Neural crest cell (in vitro differentiated cells): ENCODE data around the gene PLEKHA6. TPM values are rescaled to one million over a fixed set of nuclear protein-coding genes. Genes with fewer than 3 reads are reported as not detected.

Experiments
- DNase-seq: peaks from one replicate; pipeline ENCODE4 v3.0.0; 2021; ENCODE audit warnings: low read depth, mixed read lengths, low spot score
- H3K27ac Mint-ChIP-seq: one replicate; pipeline ENCODE4 v1.8.0; 2021; ENCODE audit warnings: mild to moderate bottlenecking, mixed read lengths; ENCODE audit not compliant: unreplicated experiment
- H3K27me3 Mint-ChIP-seq: 2 replicates; pipeline ENCODE4 v1.8.0; 2021; ENCODE audit warnings: low read depth, mild to moderate bottlenecking, mixed read lengths
- H3K36me3 Mint-ChIP-seq: 2 replicates; pipeline ENCODE4 v1.8.0; 2021; ENCODE audit warnings: low read depth, mild to moderate bottlenecking, mixed read lengths
- H3K4me1 Mint-ChIP-seq: 2 replicates; pipeline ENCODE4 v1.8.0; 2021; ENCODE audit warnings: mixed read lengths
- H3K4me3 Mint-ChIP-seq: one replicate; pipeline ENCODE4 v1.8.0; 2021; ENCODE audit warnings: mild to moderate bottlenecking, mixed read lengths
- H3K9me3 Mint-ChIP-seq: 2 replicates; pipeline ENCODE4 v1.8.0; 2021; ENCODE audit warnings: mixed read lengths
- total RNA-seq: library from RNA; stranded (reverse); gene quantifications from 2 replicates; pipeline ENCODE4 v1.2.1, GENCODE V29; 2021
- TF ChIP-seq, protein P1 (sequence below): fragments of 200-600 bp; sonication (generic); conservative IDR thresholded peaks from 2 replicates; pipeline ENCODE4 v1.5.0; 2021; ENCODE audit warnings: antibody characterized with exemption, mild to moderate bottlenecking

The PLEKHA6 gene
- total RNA-seq, 1 donor from 2014 or later: 4.5 TPM

DNA sequence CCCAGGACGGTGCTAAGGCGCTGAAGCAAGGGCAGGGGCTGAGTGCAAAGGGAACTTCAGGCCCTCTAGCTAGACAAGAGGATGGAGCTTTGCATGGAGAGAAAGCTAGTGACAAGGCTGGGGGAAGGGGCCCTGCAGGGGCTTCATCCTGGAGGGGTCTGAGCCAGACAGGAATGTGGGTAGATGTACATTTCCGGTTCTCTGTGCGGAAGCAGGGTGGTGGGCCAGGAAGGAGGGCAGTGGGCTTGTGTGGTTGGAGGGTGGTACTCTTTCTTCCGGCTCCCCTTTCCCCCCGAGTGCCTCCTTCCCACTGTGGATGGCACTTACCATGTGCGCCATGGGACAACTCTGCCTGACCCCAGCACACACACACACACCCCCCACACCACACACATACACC, 165.0 kb downstream of the PLEKHA6 start:
- TF ChIP-seq, protein P1, sequence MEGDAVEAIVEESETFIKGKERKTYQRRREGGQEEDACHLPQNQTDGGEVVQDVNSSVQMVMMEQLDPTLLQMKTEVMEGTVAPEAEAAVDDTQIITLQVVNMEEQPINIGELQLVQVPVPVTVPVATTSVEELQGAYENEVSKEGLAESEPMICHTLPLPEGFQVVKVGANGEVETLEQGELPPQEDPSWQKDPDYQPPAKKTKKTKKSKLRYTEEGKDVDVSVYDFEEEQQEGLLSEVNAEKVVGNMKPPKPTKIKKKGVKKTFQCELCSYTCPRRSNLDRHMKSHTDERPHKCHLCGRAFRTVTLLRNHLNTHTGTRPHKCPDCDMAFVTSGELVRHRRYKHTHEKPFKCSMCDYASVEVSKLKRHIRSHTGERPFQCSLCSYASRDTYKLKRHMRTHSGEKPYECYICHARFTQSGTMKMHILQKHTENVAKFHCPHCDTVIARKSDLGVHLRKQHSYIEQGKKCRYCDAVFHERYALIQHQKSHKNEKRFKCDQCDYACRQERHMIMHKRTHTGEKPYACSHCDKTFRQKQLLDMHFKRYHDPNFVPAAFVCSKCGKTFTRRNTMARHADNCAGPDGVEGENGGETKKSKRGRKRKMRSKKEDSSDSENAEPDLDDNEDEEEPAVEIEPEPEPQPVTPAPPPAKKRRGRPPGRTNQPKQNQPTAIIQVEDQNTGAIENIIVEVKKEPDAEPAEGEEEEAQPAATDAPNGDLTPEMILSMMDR: no peak
- Mint-ChIP-seq H3K36me3 (no peaks in the 10 kb centered on the region), H3K9me3 (peaks cover 4% of the 10 kb centered on the region), H3K27ac (no peak overlapping the region), H3K4me1 (peaks cover 7% of the 10 kb centered on the region), H3K27me3 (peaks cover 93% of the 10 kb centered on the region), H3K4me3 (no peak overlapping the region)
- no peak for DNase-seq

DNA sequence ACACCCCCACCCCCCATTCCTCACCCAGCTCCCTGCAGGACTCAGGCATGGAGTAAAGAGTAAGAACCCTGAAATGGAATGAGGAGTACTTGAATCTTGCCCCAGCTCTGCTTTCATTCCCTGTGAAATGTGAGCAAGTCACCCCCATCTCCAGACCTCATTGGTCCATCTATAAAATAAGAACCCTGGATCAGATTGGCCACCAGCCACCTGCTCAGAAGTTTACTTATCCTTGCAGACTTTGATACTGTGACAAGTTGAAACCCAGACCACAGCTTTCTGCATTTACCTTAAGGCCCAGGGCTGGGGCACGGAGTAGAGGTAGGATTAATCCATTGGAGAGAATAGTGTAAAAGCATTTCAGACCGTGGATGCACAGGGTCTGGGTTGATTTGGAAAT, 165.6 kb downstream of the PLEKHA6 start:
- Mint-ChIP-seq H3K27me3 (peaks cover 94% of the 10 kb centered on the region), H3K4me1 (peaks cover 7% of the 10 kb centered on the region), H3K4me3 (no peak overlapping the region), H3K9me3 (peaks cover 4% of the 10 kb centered on the region), H3K36me3 (no peaks in the 10 kb centered on the region), H3K27ac (no peak overlapping the region)
- TF ChIP-seq, protein P1: no peak
- no peak for DNase-seq

DNA sequence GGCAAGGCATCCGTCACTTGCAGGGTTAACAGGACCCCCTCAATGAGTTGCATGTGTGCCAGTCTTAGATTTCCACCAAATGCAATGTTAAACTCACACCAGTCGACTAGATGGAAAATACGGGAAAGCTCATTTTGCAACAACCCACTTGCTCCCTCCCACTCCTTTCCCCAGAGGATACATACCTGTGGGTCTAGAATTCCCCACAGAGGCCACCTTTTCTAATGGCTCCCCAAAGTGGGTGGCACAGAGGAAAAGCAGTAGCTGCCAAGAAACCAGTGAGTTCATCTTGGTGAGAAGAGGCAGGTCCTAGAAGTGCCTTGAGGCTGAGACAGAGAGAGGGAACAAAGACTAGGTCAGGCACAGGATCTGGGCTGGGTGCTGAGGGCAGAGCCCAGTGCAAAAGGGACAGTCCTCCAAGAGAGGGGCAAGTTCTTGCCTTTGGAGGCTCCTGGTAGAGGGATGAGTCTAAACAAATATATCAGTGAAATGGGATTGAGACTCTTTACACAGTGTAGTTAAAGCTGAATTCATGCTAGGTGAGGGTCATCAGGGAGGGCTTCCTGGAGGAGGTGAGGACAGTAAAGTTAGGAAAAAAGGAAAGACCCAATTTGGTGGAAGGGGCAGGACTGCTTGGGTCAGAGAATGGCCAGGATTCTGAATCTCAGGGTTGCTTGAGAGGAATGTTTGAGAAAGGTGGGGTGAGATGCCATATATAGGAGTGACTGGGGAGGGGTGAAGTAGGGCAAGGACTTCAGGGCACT, 167.0 kb downstream of the PLEKHA6 start:
- H3K27ac Mint-ChIP-seq: no peak overlapping the region
- DNase-seq: no peak
- H3K27me3 Mint-ChIP-seq: peaks cover 95% of the 10 kb centered on the region
- H3K9me3 Mint-ChIP-seq: peaks cover 4% of the 10 kb centered on the region
- H3K36me3 Mint-ChIP-seq: no peaks in the 10 kb centered on the region
- no peak overlapping the region for H3K4me3 Mint-ChIP-seq
- H3K4me1 Mint-ChIP-seq: peaks cover 7% of the 10 kb centered on the region
- TF ChIP-seq, protein P1: no peak

DNA sequence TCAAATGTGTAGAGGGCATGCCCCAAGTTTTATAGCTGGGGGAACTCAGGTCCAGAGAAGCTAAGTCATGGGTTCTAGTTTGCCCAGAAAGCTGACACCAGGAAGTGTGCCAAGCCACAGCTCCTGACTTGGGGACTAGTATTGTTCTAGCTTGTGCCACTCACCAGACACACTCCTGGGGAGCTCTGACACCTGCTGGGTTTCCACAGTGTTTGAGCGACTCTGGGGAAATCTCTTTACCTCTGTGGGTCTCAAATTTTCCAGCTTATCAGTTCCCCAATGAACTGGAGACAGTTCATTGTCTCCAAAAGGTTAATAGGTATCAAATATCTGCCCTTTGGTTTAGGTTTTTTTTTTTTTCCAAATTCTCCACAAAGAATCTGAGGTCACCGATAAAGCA, 167.7 kb downstream of the PLEKHA6 start:
- no peak overlapping the region for H3K27ac Mint-ChIP-seq
- H3K27me3 Mint-ChIP-seq: peaks cover 96% of the 10 kb centered on the region
- H3K4me1 Mint-ChIP-seq: peaks cover 7% of the 10 kb centered on the region
- H3K36me3 Mint-ChIP-seq: no peaks in the 10 kb centered on the region
- DNase-seq: no peak
- TF ChIP-seq, protein P1: no peak
- H3K4me3 Mint-ChIP-seq: no peak overlapping the region
- H3K9me3 Mint-ChIP-seq: peaks cover 4% of the 10 kb centered on the region

DNA sequence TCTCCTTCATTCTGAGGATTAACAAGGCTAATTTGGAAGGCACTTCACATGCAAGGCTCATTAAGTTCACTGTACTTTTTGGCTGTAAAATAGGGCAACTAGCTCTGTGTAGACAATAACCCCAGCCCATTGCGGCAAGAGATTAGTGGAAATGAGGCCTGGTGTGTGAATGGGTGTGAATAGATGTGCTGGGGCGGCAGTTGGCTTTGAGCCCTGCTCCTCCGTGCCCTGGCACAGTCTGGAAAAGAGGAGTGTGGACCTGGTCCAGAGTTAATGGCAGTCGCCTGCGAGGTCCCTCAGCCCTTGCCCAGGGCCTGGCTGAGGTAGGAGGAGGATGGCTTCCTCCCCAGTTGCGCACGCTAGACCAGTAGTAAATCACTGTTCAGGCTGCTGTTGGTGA, 168.3 kb downstream of the PLEKHA6 start:
- H3K9me3 Mint-ChIP-seq: peaks cover 4% of the 10 kb centered on the region
- no peak overlapping the region for H3K27ac Mint-ChIP-seq
- no peak overlapping the region for H3K4me3 Mint-ChIP-seq
- H3K4me1 Mint-ChIP-seq: peaks cover 7% of the 10 kb centered on the region
- DNase-seq: no peak
- H3K27me3 Mint-ChIP-seq: peaks cover 96% of the 10 kb centered on the region
- TF ChIP-seq, protein P1: no peak
- H3K36me3 Mint-ChIP-seq: no peaks in the 10 kb centered on the region
